CD8-positive, alpha-beta memory T cell (primary cell): ENCODE results near the gene CD44. TPM values are rescaled to one million over a fixed set of nuclear protein-coding genes. Genes with fewer than 3 reads are reported as not detected.
A peak's percentile ranks its signal among the peaks of the same experiment; 100 is the strongest.

ENCODE experiments used
- CTCF ChIA-PET: fragments of 350-600 bp; sonication (Branson Sonifier 250); formaldehyde crosslinking; loops from one replicate; lab custom pipeline; 2021; ENCODE audit warnings: antibody characterized with exemption; lab: Charles Lee
- POLR2A ChIA-PET: fragments of 350-600 bp; sonication (Branson Sonifier 250); formaldehyde crosslinking; loops from one replicate; lab custom pipeline; 2021; ENCODE audit warnings: antibody characterized with exemption; lab: Charles Lee
- DNase-seq, 5 donors: peaks; one replicate each; pipeline versions ENCODE4 v3.0.0 to v3.0.0-alpha.2; 2020 to 2022; ENCODE audit warnings: mixed read lengths in 1 of 5
- H3K27ac ChIP-seq: one replicate; pipeline ENCODE4 v1.7.0; 2013; ENCODE audit warnings: low read depth, mild to moderate bottlenecking, low read length, moderate library complexity
- H3K27me3 ChIP-seq: 2 replicates; pipeline ENCODE4 v1.7.0; 2013; ENCODE audit warnings: low read length, mild to moderate bottlenecking; ENCODE audit not compliant: insufficient read depth, poor library complexity, severe bottlenecking
- H3K36me3 ChIP-seq: 2 replicates; pipeline ENCODE4 v1.7.0; 2013; ENCODE audit warnings: mild to moderate bottlenecking, low read length, moderate library complexity; ENCODE audit not compliant: insufficient read depth
- H3K4me1 ChIP-seq: 2 replicates; pipeline ENCODE4 v1.7.0; 2013; ENCODE audit warnings: mild to moderate bottlenecking, low read length, moderate library complexity; ENCODE audit not compliant: insufficient read depth
- H3K4me3 ChIP-seq: 2 replicates; pipeline ENCODE4 v1.7.0; 2013; ENCODE audit warnings: mild to moderate bottlenecking, low read length
- H3K9me3 ChIP-seq: 2 replicates; pipeline ENCODE4 v1.7.0; 2013; ENCODE audit warnings: mild to moderate bottlenecking, low read length
- H3K27ac Mint-ChIP-seq, 8 donors: one replicate each; pipeline ENCODE4 v1.8.0; 2020 to 2021; ENCODE audit warnings: mixed read lengths in 8 of 8, mild to moderate bottlenecking in 6 of 8, inconsistent platforms in 3 of 8, moderate library complexity in 3 of 8
- H3K27me3 Mint-ChIP-seq, 2 donors: one replicate each; pipeline ENCODE4 v1.8.0; 2020 to 2021; ENCODE audit warnings: mixed read lengths in 2 of 2, mild to moderate bottlenecking in 1 of 2, moderate library complexity in 1 of 2
- H3K36me3 Mint-ChIP-seq, 3 donors: one replicate each; pipeline ENCODE4 v1.8.0; 2020 to 2021; ENCODE audit warnings: mixed read lengths in 3 of 3, inconsistent platforms in 1 of 3, mild to moderate bottlenecking in 1 of 3
- H3K4me1 Mint-ChIP-seq, 3 donors: one replicate each; pipeline ENCODE4 v1.8.0; 2020 to 2021; ENCODE audit warnings: mixed read lengths in 3 of 3, inconsistent platforms in 1 of 3, mild to moderate bottlenecking in 1 of 3
- H3K4me3 Mint-ChIP-seq, 7 donors: one replicate each; pipeline ENCODE4 v1.8.0; 2020 to 2021; ENCODE audit warnings: mixed read lengths in 7 of 7, mild to moderate bottlenecking in 6 of 7, moderate library complexity in 4 of 7, inconsistent platforms in 2 of 7
- H3K9me3 Mint-ChIP-seq, 5 donors: one replicate each; pipeline ENCODE4 v1.8.0; 2020 to 2022; ENCODE audit warnings: mixed read lengths in 5 of 5, mild to moderate bottlenecking in 3 of 5, moderate library complexity in 2 of 5, inconsistent platforms in 1 of 5
- polyA plus RNA-seq: library from polyadenylated mRNA; unstranded; fragments of 300-500 nt; fragmentation: Illumina TruSeq; gene quantifications from one replicate; pipeline ENCODE4 v1.2.3, GENCODE V29; 2021
- total RNA-seq, 2 experiments: library from RNA; stranded (reverse); gene quantifications; one replicate each; pipeline ENCODE4 v1.2.3, GENCODE V29; 2021

Gene CD44
- total and polyA plus RNA-seq, 3 experiments from 2014 or later, result 338 to 534 (median 510) TPM

- H3K9me3 Mint-ChIP-seq, result no peaks in the 10 kb centered on the region
- Histone ChIP-seq H3K36me3 (no peaks in the 10 kb centered on the region), H3K27me3 (no peaks in the 10 kb centered on the region), H3K27ac (no peak overlapping the region), H3K4me3 (peak overlapping the region; percentile 21), H3K9me3 (no peaks in the 10 kb centered on the region), H3K4me1 (peaks cover 48% of the 10 kb centered on the region)
- H3K4me3 Mint-ChIP-seq, result peak overlapping the region in 6 of 7 donors; percentile 12 to 82 (median 38)
- H3K36me3 Mint-ChIP-seq, result peaks cover 0 to 4% (median 0%) of the 10 kb centered on the region in 3 donors
- H3K4me1 Mint-ChIP-seq, result peaks cover 40 to 60% (median 57%) of the 10 kb centered on the region in 3 donors
- no peaks in the 10 kb centered on the region for H3K27me3 Mint-ChIP-seq
- ChIA-PET POLR2A (interaction anchor here (0.7 kb wide), 1 partner anchor 42 kb away, joined by 3 read pairs; no protein-coding TSS in a partner anchor), CTCF (no interaction called here)
- no peak for DNase-seq
- H3K27ac Mint-ChIP-seq, result peak overlapping the region in 6 of 8 donors; percentile 43 to 92 (median 74)
Measured at GRCh38 chr11:35126000-35126878, 12.7 kb upstream of the CD44 start.

- Mint-ChIP-seq H3K27me3 (no peaks in the 10 kb centered on the region), H3K4me3 (peak overlapping the region in 2 of 7 donors; percentile 49 to 82), H3K4me1 (peaks cover 40 to 60% (median 57%) of the 10 kb centered on the region in 3 donors), H3K9me3 (no peaks in the 10 kb centered on the region), H3K27ac (peak overlapping the region in 6 of 8 donors; percentile 17 to 92 (median 58)), H3K36me3 (peaks cover 0 to 4% (median 0%) of the 10 kb centered on the region in 3 donors)
- Histone ChIP-seq H3K4me3 (no peak overlapping the region), H3K9me3 (no peaks in the 10 kb centered on the region), H3K4me1 (peaks cover 48% of the 10 kb centered on the region), H3K27ac (no peak overlapping the region), H3K27me3 (no peaks in the 10 kb centered on the region), H3K36me3 (no peaks in the 10 kb centered on the region)
- ChIA-PET POLR2A (interaction anchor here (0.6 to 0.7 kb wide), 2 partner anchors 43 to 127 kb away, joined by 3 read pairs; no protein-coding TSS in a partner anchor), CTCF (no interaction called here)
- DNase-seq, result no peak
Measured at GRCh38 chr11:35126879-35127581, 11.9 kb upstream of the CD44 start.

GRCh38 chr11:35127619-35128018 is 11.4 kb upstream of the CD44 start:
- Histone ChIP-seq H3K4me3 (no peak overlapping the region), H3K27ac (no peak overlapping the region), H3K4me1 (peaks cover 48% of the 10 kb centered on the region), H3K27me3 (no peaks in the 10 kb centered on the region), H3K9me3 (no peaks in the 10 kb centered on the region), H3K36me3 (no peaks in the 10 kb centered on the region)
- H3K27ac Mint-ChIP-seq, result no peak overlapping the region
- no peak overlapping the region for H3K4me3 Mint-ChIP-seq
- no peak for DNase-seq
- peaks cover 0 to 4% (median 0%) of the 10 kb centered on the region in 3 donors for H3K36me3 Mint-ChIP-seq
- POLR2A ChIA-PET, result interaction anchor here (0.6 kb wide), 1 partner anchor 128 kb away, joined by 3 read pairs; no protein-coding TSS in a partner anchor
- H3K9me3 Mint-ChIP-seq, result no peaks in the 10 kb centered on the region
- H3K27me3 Mint-ChIP-seq, result no peaks in the 10 kb centered on the region
- CTCF ChIA-PET, result no interaction called here
- peaks cover 36 to 58% (median 57%) of the 10 kb centered on the region in 3 donors for H3K4me1 Mint-ChIP-seq

- no peak overlapping the region for H3K27ac ChIP-seq
- peak overlapping the region in 3 of 8 donors; percentile 13 to 39 (median 24) for H3K27ac Mint-ChIP-seq
- peaks cover 0 to 4% (median 0%) of the 10 kb centered on the region in 3 donors for H3K36me3 Mint-ChIP-seq
- no peak for DNase-seq
- peaks cover 27% of the 10 kb centered on the region for H3K4me1 ChIP-seq
- H3K9me3 Mint-ChIP-seq, result no peaks in the 10 kb centered on the region
- H3K36me3 ChIP-seq, result no peaks in the 10 kb centered on the region
- H3K27me3 ChIP-seq, result no peaks in the 10 kb centered on the region
- ChIA-PET CTCF (no interaction called here), POLR2A (interaction anchor here (0.9 kb wide), 1 partner anchor 42 kb away, joined by 3 read pairs; no protein-coding TSS in a partner anchor)
- H3K4me3 Mint-ChIP-seq, result no peak overlapping the region
- H3K4me3 ChIP-seq, result no peak overlapping the region
- H3K9me3 ChIP-seq, result no peaks in the 10 kb centered on the region
- peaks cover 24 to 40% (median 38%) of the 10 kb centered on the region in 3 donors for H3K4me1 Mint-ChIP-seq
- H3K27me3 Mint-ChIP-seq, result no peaks in the 10 kb centered on the region
Measured at GRCh38 chr11:35131094-35131493, 7.9 kb upstream of the CD44 start.

GRCh38 chr11:35131886-35132285 is 7.1 kb upstream of the CD44 start:
- Mint-ChIP-seq H3K4me1 (peaks cover 16 to 32% (median 31%) of the 10 kb centered on the region in 3 donors), H3K4me3 (peak overlapping the region in 1 of 7 donors; percentile 14), H3K27ac (peak overlapping the region in 3 of 8 donors; percentile 33 to 59 (median 33)), H3K36me3 (peaks cover 0 to 2% (median 0%) of the 10 kb centered on the region in 3 donors), H3K27me3 (no peaks in the 10 kb centered on the region), H3K9me3 (no peaks in the 10 kb centered on the region)
- no peak overlapping the region for H3K27ac ChIP-seq
- H3K4me1 ChIP-seq, result peaks cover 19% of the 10 kb centered on the region
- CTCF ChIA-PET, result no interaction called here
- H3K36me3 ChIP-seq, result no peaks in the 10 kb centered on the region
- no peaks in the 10 kb centered on the region for H3K27me3 ChIP-seq
- DNase-seq, result no peak
- no peak overlapping the region for H3K4me3 ChIP-seq
- POLR2A ChIA-PET, result no interaction called here
- no peaks in the 10 kb centered on the region for H3K9me3 ChIP-seq

GRCh38 chr11:35133656-35134055 is 5.3 kb upstream of the CD44 start:
- CTCF ChIA-PET, result interaction anchor here (1.3 kb wide), 1 partner anchor 172 kb away, joined by 3 read pairs; no protein-coding TSS in a partner anchor
- H3K4me1 Mint-ChIP-seq, result peaks cover 27 to 45% (median 43%) of the 10 kb centered on the region in 3 donors
- peaks cover 34% of the 10 kb centered on the region for H3K4me1 ChIP-seq
- H3K27me3 ChIP-seq, result no peaks in the 10 kb centered on the region
- peak overlapping the region in 4 of 8 donors; percentile 4 to 61 (median 15) for H3K27ac Mint-ChIP-seq
- peaks cover 0 to under 1% (median 0%) of the 10 kb centered on the region in 3 donors for H3K36me3 Mint-ChIP-seq
- H3K27me3 Mint-ChIP-seq, result no peaks in the 10 kb centered on the region
- H3K36me3 ChIP-seq, result no peaks in the 10 kb centered on the region
- no peaks in the 10 kb centered on the region for H3K9me3 Mint-ChIP-seq
- no peak for DNase-seq
- no peak overlapping the region for H3K27ac ChIP-seq
- POLR2A ChIA-PET, result no interaction called here
- no peaks in the 10 kb centered on the region for H3K9me3 ChIP-seq
- H3K4me3 ChIP-seq, result no peak overlapping the region
- peak overlapping the region in 1 of 7 donors; percentile 67 for H3K4me3 Mint-ChIP-seq

- no peaks in the 10 kb centered on the region for H3K36me3 ChIP-seq
- H3K27me3 ChIP-seq, result no peaks in the 10 kb centered on the region
- Mint-ChIP-seq H3K36me3 (peaks cover 0 to 7% (median 3%) of the 10 kb centered on the region in 3 donors), H3K9me3 (no peaks in the 10 kb centered on the region), H3K4me1 (peaks cover 29 to 50% (median 44%) of the 10 kb centered on the region in 3 donors), H3K4me3 (peak overlapping the region in 1 of 7 donors; percentile 55), H3K27me3 (peaks cover 0 to 2% of the 10 kb centered on the region in 2 donors), H3K27ac (peak overlapping the region in 1 of 8 donors; percentile 5)
- no peak for DNase-seq
- H3K4me3 ChIP-seq, result no peak overlapping the region
- no peak overlapping the region for H3K27ac ChIP-seq
- no peaks in the 10 kb centered on the region for H3K9me3 ChIP-seq
- CTCF ChIA-PET, result interaction anchor here (1.3 kb wide), 1 partner anchor 171 kb away, joined by 3 read pairs; no protein-coding TSS in a partner anchor
- POLR2A ChIA-PET, result no interaction called here
- peaks cover 34% of the 10 kb centered on the region for H3K4me1 ChIP-seq
Measured at GRCh38 chr11:35134403-35135148, 4.4 kb upstream of the CD44 start.
